ENCODE data around the gene GSTK1.
"Not testable (repeated sequence)": the region's sequence is repeated elsewhere in the genome, so short reads cannot be mapped to it uniquely, and the experiment has no call there.

GSTK1 gene

GRCh38 chr7:143263266-143264195 is at the start of gene GSTK1:
GSTK1 (plus strand) TSS chr7:143263441; CDS start chr7:143263514, 73 bp downstream.
- peak; percentile 58 to 81 (median 61) for DNase-seq (ENCODE audit: low read depth in 3 of 3)

GRCh38 chr7:143213478-143213877 is 49.8 kb upstream of the GSTK1 start:
- DNase-seq (ENCODE audit: low read depth in 3 of 3), result not testable (repeated sequence)

DNA sequence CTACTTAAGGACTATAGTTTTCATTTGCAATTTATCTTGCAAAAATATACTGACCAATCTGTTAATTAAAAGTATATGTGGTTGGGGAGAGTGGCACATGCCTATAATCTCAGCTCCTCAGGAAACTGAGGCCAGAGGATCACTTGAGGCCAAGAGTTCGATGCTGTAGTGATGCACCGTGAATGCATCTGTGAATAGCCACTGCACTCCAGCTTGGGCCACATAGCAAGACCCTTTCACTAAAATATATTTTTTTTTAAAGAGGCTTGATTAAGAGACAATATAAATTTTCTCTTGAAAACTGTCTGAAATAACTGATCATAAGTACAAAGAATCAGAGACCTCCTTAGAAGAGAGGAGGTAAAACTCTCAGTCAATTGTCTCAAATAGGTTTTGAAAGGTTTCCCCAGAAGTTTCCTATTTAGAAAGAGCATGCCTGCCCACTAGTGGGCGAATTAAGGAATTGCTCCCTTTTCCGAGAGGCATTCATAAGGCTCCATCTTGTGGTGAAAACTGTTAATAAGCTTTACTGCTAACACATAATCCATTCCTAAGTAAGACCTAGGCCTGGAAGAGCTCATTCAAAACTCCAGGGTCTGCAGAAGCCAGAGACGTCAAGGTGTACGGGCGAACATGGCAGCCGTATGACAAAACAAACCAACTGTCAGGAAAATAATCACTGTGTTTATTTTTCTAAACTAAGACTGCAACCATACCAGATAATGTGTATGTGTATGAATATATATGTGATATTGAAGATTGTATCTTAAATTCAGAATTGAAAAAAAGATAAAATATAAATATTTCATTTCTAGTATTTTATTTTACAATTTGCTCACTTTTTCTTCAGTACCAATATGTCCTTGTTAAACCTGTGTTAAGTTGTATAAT is 48.2 kb upstream of the GSTK1 start:
- DNase-seq (ENCODE audit: low read depth in 3 of 3), result peak; percentile 26 to 43 (median 32)

- DNase-seq (ENCODE audit: low read depth in 3 of 3), result no peak
Observed at GRCh38 chr7:143216151-143216550, 47.1 kb upstream of the GSTK1 start.

GRCh38 chr7:143216686-143217085 is 46.6 kb upstream of the GSTK1 start:
- no peak for DNase-seq (ENCODE audit: low read depth in 3 of 3)

DNA sequence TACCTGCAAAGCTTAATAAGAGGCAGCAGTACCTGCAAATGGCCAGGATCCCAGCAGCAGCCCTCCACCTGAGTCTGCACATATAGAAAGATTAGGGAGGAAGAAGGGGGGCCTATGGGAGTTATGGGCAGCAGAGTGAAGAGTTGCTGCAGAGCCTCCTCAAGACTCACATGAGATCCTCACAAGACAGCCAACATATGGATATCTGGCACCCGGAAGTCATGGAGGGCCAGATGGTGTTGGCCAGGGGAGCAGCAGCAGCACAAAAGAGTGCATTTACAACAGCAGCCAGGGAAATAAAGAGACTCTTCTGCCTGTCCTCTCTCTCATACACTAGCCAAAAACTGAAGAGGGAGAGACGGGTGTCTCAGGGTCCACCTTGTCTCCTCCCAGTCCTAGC is 45.4 kb upstream of the GSTK1 start:
- DNase-seq (ENCODE audit: low read depth in 3 of 3), result no peak

DNA sequence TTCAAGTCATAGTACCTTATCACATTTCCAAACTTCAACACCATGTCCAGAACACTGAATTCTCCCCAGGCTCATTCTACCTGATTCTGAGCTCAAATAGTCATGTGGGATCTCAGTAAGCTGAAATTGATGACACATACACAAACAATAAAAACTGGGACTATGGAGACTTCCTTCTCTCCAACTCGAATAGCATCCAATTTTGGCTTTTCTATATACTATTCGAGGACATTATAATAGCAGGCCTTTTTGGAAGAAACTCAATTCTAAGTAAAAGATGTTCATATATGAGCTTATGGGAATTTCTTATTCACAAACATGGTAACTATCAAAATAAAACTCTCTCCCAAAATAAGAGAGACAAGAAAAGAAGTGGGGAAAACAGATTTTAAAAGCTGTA is 42.0 kb upstream of the GSTK1 start:
- DNase-seq (ENCODE audit: low read depth in 3 of 3), result no peak

GRCh38 chr7:143221737-143222136 is 41.5 kb upstream of the GSTK1 start, which contains the start of gene TAS2R40:
TAS2R40 (plus strand) TSS chr7:143222037; CDS start chr7:143222079, 42 bp downstream.
- DNase-seq (ENCODE audit: low read depth in 3 of 3), result no peak

DNA sequence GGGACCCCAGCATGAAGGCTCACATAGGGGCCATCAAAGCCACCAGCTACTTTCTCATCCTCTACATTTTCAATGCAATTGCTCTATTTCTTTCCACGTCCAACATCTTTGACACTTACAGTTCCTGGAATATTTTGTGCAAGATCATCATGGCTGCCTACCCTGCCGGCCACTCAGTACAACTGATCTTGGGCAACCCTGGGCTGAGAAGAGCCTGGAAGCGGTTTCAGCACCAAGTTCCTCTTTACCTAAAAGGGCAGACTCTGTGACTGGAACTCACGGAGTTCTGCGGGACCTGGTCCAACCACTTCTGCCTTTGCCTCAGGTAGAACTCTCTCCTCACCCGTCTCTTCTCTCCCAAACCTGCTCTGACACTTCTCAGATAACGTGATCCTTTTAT is 40.5 kb upstream of the GSTK1 start:
- no peak for DNase-seq (ENCODE audit: low read depth in 3 of 3)

- no peak for DNase-seq (ENCODE audit: low read depth in 3 of 3)
Observed at GRCh38 chr7:143223784-143224183, 39.5 kb upstream of the GSTK1 start.

DNA sequence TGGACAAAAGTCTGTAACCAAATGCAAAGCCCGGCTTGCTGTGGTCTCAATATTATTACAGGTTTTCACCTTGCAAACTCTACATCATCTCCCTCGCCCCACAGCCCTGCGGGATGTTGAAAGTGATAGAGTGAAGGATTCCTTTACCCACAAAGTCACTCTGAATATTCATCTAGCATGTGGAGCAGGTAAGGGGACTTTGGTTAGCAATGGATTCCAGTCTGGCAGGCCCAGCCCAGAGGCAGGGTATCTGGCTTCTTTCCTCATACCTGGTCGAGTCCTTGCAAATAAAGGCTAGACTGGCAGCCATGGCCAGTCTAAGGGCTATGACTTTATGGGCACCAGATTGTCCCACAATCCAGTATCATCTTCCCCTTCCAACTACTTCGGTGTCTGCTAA is 38.2 kb upstream of the GSTK1 start:
- DNase-seq (ENCODE audit: low read depth in 3 of 3), result no peak

GRCh38 chr7:143227806-143228205 is 35.4 kb upstream of the GSTK1 start:
- no peak for DNase-seq (ENCODE audit: low read depth in 3 of 3)

- DNase-seq (ENCODE audit: low read depth in 3 of 3), result no peak
Observed at GRCh38 chr7:143229054-143229790, 34.0 kb upstream of the GSTK1 start.

DNA sequence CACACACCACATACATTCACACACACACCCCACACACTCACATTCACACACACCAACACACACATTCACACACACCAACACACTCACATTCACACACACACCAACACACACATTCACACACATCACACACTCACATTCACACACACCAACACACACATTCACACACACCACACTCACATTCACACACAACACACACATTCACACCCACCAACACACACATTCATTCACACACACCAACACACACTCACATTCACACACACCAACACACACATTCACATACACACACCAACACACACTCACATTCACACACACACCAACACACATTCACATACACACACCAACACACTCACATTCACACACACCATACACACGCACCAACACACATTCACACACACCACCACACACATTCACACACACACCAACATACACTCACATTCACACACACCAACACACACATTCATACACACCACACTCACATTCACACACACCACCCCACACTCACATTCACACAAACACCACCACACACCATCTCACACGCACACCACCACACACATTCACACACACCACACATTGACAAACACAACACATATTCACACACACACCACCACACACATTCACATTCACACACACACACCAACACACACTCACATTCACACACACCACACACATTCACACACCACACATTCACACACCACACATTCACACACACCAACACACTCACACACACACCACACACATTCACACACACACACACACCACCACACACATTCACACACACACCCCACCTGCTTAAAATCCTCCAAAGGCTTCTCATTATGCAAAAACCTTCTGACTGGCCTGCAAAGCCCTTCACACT is 32.4 kb upstream of the GSTK1 start:
- DNase-seq (ENCODE audit: low read depth in 3 of 3), result no peak

GRCh38 chr7:143233816-143234532 is 29.3 kb upstream of the GSTK1 start:
- DNase-seq (ENCODE audit: low read depth in 3 of 3), result no peak

GRCh38 chr7:143234533-143234875 is 28.7 kb upstream of the GSTK1 start:
- no peak for DNase-seq (ENCODE audit: low read depth in 3 of 3)

DNA sequence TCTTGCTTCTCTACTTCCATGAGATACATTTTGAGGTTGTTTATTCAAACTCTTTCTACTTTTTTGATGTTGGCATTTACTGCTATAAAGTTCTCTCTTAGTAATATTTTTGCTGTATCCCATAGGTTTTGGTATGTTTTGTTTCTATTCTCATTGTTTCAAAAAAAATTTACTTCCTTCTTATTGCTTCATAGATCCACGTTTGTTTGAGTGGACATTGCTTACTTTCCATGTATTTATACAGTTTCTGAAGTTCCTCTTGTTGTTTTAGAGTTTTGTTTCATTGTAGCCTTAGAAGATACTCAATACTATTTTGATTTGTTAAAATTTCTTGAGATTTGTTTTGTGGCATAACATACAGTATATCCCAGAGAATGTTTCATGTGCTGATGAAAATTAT is 27.7 kb upstream of the GSTK1 start:
- DNase-seq (ENCODE audit: low read depth in 3 of 3), result no peak

- DNase-seq (ENCODE audit: low read depth in 3 of 3), result no peak
Observed at GRCh38 chr7:143236408-143236990, 26.7 kb upstream of the GSTK1 start.

GRCh38 chr7:143237366-143237765 is 25.9 kb upstream of the GSTK1 start:
- DNase-seq (ENCODE audit: low read depth in 3 of 3), result no peak
